ENCODE results near the gene IGFN1. TPM values are rescaled to one million over a fixed set of nuclear protein-coding genes. Genes with fewer than 3 reads are reported as not detected.

The IGFN1 gene
- total RNA-seq, 1 experiment from 2014 or later = 0.24 TPM

DNA sequence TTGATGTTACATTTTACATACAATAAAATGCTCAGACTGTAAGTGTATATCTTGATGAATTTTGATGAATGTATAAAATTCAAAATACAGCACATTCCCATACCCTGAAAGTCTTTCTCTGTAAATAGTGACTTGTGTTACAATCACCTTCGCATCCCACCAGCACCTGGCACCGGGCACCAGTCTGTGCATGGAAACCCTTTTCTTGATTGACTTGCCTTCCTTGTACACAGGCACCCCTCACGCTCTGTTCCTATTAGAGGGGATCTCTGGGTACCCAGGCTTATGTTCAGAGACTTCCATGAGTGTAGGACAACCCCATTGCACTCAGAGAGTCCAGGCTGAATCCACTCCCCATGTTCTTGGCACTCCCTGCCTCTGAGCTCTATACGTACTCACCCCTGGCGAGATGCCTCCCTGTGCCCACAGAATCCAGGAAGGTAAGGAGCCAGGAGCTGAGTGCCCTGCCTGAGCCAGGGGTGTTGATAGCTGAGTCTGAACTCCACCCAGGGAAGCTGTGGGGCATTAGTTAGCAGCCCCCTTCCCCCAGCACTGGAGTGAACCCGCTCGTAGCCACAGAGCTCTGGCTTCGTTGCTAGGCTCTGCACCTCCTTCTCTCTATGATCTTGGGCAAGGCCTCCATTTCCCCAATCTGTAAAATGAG lies 70.2 kb downstream of the IGFN1 start:
- Histone ChIP-seq H3K4me3 (ENCODE audit: insufficient read depth, low read depth, low read length) (no peak overlapping the region), H3K36me3 (replicated peaks; ENCODE audit: control insufficient read depth, insufficient read depth, low read length) (no peaks in the 10 kb centered on the region), H3K27me3 (ENCODE audit: control insufficient read depth, insufficient read depth, low read length) (peaks cover 8% of the 10 kb centered on the region)
- no peak for DNase-seq

DNA sequence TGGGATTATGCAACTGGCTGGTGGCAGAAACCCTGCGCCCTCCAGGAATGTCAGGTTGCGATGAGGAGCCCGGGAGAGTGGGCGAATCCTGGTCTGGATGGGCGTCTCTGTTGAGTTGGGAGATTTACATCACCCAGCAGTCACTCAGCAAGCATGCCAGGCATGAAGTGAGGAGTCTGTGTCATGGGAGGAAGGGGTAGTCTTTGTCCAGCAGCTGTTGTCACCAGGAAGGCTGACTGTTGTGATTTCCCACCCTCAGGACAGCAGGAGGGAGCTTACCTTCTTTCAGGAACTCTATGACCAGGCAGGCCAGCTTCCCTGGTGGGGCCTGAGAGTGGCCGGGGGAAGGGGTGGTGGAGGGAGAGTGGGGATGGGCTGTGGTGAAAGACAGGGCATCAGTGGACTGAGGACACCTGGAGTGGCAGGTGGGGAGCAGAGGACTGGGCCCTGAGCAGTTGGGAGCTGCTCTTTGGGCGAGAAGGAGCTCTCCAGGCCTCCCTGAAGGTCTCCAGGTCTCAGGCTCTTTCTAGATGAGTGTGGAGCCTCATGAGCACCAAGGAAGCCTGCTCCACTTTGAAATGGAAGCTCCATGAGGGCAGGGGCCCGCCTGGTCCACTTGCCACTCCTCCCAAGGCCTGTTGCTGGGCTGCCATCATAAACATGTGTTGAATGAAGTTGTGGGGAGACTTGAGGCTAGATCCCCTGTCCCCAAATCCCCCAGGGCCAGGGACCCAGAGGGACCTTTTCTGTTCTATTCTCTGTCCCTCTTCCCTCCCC lies 71.3 kb downstream of the IGFN1 start:
- no peak for DNase-seq
- Histone ChIP-seq H3K36me3 (replicated peaks; ENCODE audit: control insufficient read depth, insufficient read depth, low read length) (no peaks in the 10 kb centered on the region), H3K4me3 (ENCODE audit: insufficient read depth, low read depth, low read length) (no peak overlapping the region), H3K27me3 (ENCODE audit: control insufficient read depth, insufficient read depth, low read length) (peaks cover 8% of the 10 kb centered on the region)

DNA sequence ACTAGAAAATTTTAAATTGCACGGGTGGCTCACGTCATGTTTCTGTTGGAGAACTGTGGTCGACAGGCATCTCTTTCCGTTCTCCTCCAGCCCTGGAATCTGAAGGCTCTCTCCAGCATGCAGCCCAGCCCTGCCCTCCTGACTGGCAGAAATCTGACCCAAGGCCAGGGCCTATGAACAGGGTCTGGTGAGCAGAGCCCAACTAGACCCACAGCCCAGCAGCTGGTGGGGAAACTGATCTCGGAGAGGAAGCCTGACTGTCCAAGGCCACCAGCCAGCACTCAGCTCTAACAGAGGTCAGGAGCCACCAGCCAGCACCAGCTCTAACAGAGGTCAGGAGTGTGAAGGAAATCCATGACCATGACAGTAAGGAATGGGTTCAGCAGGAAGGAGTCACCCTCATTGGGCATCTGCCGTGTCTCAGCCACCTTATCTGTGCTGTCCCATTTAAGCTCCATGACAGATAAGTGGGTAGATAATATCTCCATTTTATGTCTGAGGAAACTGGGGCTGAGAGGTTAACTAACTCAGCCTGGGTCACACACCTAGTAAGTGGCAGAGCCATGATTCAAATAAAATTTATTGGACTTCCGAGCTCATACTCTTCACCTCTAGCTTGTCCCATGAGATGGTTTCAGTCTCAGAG lies 72.5 kb downstream of the IGFN1 start:
- DNase-seq = no peak
- Histone ChIP-seq H3K27me3 (ENCODE audit: control insufficient read depth, insufficient read depth, low read length) (peaks cover 8% of the 10 kb centered on the region), H3K4me3 (ENCODE audit: insufficient read depth, low read depth, low read length) (no peak overlapping the region), H3K36me3 (replicated peaks; ENCODE audit: control insufficient read depth, insufficient read depth, low read length) (no peaks in the 10 kb centered on the region)

DNA sequence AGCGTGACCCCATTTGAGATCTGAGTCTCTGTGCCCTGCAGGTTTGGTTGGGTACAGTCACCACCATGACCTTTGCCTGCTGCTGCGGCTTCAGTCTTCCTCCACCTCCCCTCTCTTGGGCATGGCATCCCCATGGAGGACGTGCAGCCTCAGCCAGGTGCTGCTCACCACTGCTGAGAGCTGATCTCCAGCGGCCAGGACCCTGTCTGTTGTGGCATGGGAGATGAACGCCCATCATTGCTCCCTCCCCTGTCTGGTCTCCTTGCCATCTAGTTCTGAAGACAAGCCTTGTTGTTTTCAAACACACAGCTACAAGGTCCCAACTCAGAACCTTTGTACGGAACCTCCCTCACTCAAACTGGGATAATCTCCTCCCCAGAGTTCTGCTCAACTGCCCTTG lies 73.4 kb downstream of the IGFN1 start:
- Histone ChIP-seq H3K36me3 (replicated peaks; ENCODE audit: control insufficient read depth, insufficient read depth, low read length) (no peaks in the 10 kb centered on the region), H3K27me3 (ENCODE audit: control insufficient read depth, insufficient read depth, low read length) (peaks cover 7% of the 10 kb centered on the region), H3K4me3 (ENCODE audit: insufficient read depth, low read depth, low read length) (no peak overlapping the region)
- no peak for DNase-seq

DNA sequence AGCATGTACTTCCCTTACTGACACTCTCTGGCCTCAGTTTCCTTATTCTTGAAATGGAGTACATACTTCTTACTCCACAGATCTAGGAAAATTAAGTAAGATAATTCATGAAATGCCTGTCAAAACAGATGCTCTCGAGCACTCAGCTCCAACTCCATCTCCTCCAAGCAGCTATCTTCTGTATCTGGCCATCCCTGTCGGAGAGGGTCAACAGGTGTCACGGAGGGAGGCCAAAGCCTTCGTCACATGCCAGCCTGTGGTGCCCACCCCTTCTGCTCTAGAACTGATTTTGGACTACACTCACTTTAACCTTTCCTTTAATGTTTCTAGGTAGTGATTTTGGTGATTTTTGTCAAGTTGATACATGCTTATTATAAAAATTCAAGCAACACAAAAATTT lies 73.9 kb downstream of the IGFN1 start:
- no peaks in the 10 kb centered on the region for H3K36me3 ChIP-seq (replicated peaks; ENCODE audit: control insufficient read depth, insufficient read depth, low read length)
- DNase-seq = no peak
- peaks cover 7% of the 10 kb centered on the region for H3K27me3 ChIP-seq (ENCODE audit: control insufficient read depth, insufficient read depth, low read length)
- no peak overlapping the region for H3K4me3 ChIP-seq (ENCODE audit: insufficient read depth, low read depth, low read length)

DNA sequence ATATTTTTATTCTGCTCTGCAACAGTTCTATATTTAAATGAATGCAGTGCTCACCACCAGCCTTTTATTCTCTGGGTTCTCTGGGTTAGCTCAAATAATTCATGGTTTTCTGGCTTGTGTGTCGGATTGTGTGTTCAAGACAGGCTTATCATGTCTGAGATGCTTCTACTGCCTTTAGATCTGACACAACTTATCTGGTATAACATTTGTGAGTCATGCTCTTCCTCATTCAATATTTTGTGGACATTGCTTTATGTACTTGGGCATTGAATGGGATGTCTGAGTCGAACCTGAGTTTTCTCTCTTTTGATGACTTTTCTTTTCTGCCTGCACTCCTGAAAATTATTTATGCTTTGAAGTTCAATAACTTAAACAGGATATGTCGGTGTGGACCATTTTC lies 75.1 kb downstream of the IGFN1 start:
- Histone ChIP-seq H3K36me3 (replicated peaks; ENCODE audit: control insufficient read depth, insufficient read depth, low read length) (no peaks in the 10 kb centered on the region), H3K27me3 (ENCODE audit: control insufficient read depth, insufficient read depth, low read length) (peaks cover 4% of the 10 kb centered on the region; the same call in 1 of the 2 replicates), H3K4me3 (ENCODE audit: insufficient read depth, low read depth, low read length) (no peak overlapping the region)
- no peak for DNase-seq

DNA sequence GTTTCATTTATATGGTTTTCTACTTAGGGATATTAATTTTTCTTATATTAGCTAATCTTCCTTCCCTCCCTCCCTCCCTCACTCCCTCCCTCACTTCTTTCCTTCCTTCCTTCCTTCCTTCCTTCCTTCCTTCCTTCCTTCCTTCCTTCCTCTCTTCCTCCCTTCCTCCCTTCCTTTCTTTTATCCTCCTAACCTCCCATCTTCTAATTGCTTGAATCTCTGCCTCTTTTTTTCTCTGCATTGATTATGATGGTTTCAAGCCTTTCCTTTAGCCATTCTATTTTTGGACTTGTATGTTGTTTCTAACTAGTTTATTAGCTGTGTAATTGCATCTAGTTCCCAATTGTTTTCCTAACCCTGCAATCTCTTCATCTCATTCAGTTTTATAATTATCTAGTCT lies 75.7 kb downstream of the IGFN1 start:
- no peak for DNase-seq

DNA sequence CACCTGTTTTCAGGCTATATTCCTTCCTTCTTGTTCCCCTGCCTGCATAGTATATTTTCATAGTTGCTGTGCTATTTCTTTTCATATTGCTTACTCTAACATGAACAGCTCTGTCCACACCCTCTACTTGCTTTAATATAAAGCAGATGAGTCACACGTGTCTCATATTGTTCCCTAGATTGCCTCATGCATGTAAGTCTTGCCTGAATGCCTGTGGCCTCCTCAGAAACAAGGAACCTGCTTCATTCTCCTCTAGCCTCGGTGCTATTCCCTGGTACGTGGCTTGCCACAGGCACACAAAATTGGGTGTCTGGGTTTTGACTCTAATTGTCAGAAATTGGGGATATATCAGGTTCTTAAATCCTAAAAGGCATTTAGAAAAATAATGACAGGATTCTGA lies 76.2 kb downstream of the IGFN1 start:
- Histone ChIP-seq H3K36me3 (replicated peaks; ENCODE audit: control insufficient read depth, insufficient read depth, low read length) (no peaks in the 10 kb centered on the region), H3K4me3 (ENCODE audit: insufficient read depth, low read depth, low read length) (no peak overlapping the region), H3K27me3 (ENCODE audit: control insufficient read depth, insufficient read depth, low read length) (peaks cover under 1% of the 10 kb centered on the region; the same call in 1 of the 2 replicates)
- no peak for DNase-seq

More for the DNA sequence above, 75.7 kb downstream of the IGFN1 start:
- Histone ChIP-seq H3K36me3 (replicated peaks; ENCODE audit: control insufficient read depth, insufficient read depth, low read length) (no peaks in the 10 kb centered on the region), H3K27me3 (ENCODE audit: control insufficient read depth, insufficient read depth, low read length) (peaks cover under 1% of the 10 kb centered on the region; the same call in 1 of the 2 replicates), H3K4me3 (ENCODE audit: insufficient read depth, low read depth, low read length) (no peak overlapping the region)

DNA sequence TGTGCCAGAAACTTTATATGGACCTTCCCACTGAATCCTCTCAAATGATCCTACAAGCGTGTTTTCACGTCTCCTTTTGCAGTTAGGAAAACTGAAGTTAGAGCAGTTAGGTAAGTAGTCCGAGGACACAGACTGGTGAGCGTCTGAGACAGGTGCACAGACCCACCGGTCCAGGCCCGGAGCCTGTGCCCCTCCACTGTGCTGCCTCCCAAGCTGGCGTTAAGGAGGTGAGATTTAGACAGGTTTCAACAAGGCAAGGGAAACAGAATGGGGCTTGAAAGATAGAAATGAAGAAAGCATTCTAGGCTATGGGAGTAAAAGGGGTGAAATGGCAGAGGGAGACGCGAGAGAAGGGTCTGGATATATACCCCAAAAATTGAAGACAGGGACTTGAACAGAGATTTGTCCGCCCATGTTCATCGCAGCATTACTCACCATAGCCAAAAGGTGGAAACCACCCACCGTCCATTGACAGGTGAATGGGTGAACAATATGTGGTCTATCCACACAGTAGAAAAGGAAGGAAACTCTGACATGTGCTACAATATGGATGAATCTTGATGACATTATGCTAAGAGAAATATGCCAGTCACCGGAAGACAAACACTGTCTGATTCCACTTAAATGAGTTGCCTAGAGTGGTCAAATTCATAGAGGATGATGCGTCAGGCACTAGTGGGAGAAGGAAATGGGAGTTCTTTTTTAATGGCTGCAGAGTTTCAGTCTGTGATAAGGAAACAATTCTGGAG lies 77.0 kb downstream of the IGFN1 start:
- DNase-seq = no peak
- Histone ChIP-seq H3K4me3 (ENCODE audit: insufficient read depth, low read depth, low read length) (no peak overlapping the region), H3K36me3 (replicated peaks; ENCODE audit: control insufficient read depth, insufficient read depth, low read length) (no peaks in the 10 kb centered on the region), H3K27me3 (ENCODE audit: control insufficient read depth, insufficient read depth, low read length) (peaks cover 1% of the 10 kb centered on the region; the same call in 1 of the 2 replicates)

DNA sequence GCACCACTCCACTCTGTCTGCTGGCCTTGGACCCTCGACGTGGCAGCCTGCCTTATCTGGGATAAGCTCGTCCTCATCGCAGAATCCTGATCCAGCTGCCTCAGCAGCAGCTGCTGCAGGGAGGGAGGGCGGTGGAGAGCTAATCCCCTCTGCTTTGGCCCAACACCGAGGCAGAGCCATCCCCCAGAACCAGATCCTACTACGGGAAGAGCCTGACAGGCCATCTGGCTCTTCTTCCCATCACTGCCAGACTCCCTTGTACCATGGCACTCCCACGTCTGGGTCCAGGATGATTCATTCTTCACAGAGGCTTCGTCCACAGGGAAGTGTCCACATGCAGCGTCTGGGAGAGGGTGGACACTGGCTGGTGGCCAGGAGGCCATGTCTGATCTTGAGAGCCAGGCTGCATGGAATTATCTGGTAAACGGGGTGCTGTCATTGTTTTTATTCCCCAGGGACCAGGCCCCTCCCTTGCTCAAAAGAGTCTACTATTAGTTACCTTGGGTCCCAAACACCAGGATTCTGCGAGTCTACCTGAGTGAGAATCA lies 78.1 kb downstream of the IGFN1 start:
- DNase-seq = no peak
- no peak overlapping the region for H3K4me3 ChIP-seq (ENCODE audit: insufficient read depth, low read depth, low read length)
- no peaks in the 10 kb centered on the region for H3K36me3 ChIP-seq (replicated peaks; ENCODE audit: control insufficient read depth, insufficient read depth, low read length)
- H3K27me3 ChIP-seq (ENCODE audit: control insufficient read depth, insufficient read depth, low read length) = peaks cover 1% of the 10 kb centered on the region; the same call in 1 of the 2 replicates

DNA sequence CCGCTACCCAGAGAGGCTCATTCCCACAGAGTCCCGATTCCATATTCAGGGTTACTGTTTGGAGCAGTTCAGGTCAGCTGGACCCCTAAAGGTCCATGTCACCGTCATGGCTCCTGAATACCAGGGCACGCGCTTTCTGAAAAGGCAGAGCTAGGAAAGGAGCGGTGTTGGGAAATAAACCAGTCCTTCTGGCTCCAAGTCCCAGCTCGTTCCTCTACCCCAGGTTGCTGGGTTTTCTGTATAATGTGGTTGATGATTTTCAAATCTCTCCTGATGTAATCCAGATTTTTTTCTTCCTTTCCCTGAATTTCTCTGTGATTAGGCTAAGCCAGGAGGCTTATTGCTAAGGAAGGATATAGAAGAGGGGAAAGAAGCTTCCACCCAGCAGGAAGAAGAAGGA lies 78.7 kb downstream of the IGFN1 start:
- Histone ChIP-seq H3K36me3 (replicated peaks; ENCODE audit: control insufficient read depth, insufficient read depth, low read length) (no peaks in the 10 kb centered on the region), H3K4me3 (ENCODE audit: insufficient read depth, low read depth, low read length) (no peak overlapping the region), H3K27me3 (ENCODE audit: control insufficient read depth, insufficient read depth, low read length) (peaks cover 1% of the 10 kb centered on the region; the same call in 1 of the 2 replicates)
- no peak for DNase-seq

DNA sequence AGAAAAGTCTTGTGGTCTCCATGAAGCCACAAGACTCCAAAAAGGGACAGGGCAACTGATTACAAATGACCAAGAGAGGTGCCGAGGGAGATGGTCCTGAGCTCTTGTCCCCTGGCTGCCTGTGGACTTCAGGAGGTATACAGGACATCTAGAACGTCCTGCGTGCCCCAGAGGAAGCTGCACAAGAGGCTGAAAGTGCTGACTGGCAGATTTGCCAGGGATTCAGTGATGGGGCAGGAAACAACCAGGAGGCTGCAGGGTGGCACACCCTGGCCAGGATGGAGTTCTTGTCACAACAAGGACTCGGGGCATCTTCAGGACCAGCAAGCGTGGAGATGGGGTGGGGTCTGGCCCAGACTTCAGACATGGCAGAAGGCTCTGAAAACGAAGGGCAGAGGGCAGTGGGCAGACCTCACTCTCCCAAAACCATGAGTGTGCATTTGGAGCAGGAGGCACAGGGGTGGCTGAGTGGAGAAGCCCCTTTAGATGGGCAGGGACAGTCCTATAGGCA lies 79.3 kb downstream of the IGFN1 start:
- DNase-seq = no peak
- peaks cover 1% of the 10 kb centered on the region; the same call in 1 of the 2 replicates for H3K27me3 ChIP-seq (ENCODE audit: control insufficient read depth, insufficient read depth, low read length)
- no peaks in the 10 kb centered on the region for H3K36me3 ChIP-seq (replicated peaks; ENCODE audit: control insufficient read depth, insufficient read depth, low read length)
- no peak overlapping the region for H3K4me3 ChIP-seq (ENCODE audit: insufficient read depth, low read depth, low read length)

DNA sequence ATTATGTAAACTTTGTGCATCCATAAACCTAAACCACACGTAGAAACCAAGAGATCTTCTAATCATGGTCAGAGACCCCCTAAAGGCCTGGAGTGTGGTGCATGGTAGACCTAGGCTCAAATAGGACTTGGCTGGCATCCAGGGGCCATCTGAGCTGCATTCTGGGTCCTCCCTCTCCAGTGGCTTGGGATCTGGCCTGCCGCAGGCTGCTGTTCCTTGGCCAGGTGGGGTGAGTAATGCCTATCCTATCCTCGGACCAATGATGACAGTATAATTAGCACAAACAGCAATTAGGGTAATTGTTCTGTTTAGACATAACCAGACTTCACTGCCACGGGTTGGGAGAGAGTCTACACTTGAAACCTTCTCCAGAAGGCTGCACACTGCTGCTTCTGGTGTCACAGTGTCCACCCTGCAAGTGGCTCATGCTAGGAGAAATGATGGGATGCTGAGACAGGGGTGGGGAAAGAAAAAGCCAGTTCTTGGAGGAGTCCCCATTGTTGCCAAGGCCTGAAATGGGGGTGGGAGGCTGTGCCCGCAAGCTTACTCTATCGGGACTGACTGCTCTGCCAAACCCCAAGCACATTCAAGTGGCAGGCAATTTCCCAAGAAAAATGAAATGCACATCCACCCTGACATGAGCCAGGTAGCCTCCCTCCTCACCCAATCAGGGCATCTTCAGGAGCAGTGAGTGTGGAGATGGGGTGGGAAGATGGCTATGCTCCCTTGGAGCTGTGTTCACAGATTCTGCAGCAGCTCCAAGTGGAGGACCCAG lies 80.2 kb downstream of the IGFN1 start:
- no peaks in the 10 kb centered on the region for H3K36me3 ChIP-seq (replicated peaks; ENCODE audit: control insufficient read depth, insufficient read depth, low read length)
- DNase-seq = no peak
- peaks cover 1% of the 10 kb centered on the region; the same call in 1 of the 2 replicates for H3K27me3 ChIP-seq (ENCODE audit: control insufficient read depth, insufficient read depth, low read length)
- H3K4me3 ChIP-seq (ENCODE audit: insufficient read depth, low read depth, low read length) = no peak overlapping the region

All from H7 (cell line).